NB4 (cell line): ENCODE measurements around the gene UBALD2.

ENCODE experiments used
- DNase-seq: peaks from one replicate; pipeline ENCODE4 v3.0.0; 2010; ENCODE audit warnings: low read depth
- H3K4me3 ChIP-seq: one replicate; pipeline ENCODE4 v1.5.1; 2011; ENCODE audit warnings: mild to moderate bottlenecking, low read depth, low read length, moderate library complexity
- MYC ChIP-seq: IDR thresholded peaks from 2 replicates; pipeline ENCODE4 v1.6.1; 2011; ENCODE audit warnings: low read depth, low read length
- POLR2A ChIP-seq: IDR thresholded peaks from 2 replicates; pipeline ENCODE4 v1.6.1; 2011; ENCODE audit warnings: mild to moderate bottlenecking; ENCODE audit not compliant: insufficient read length; ENCODE audit errors: extremely low read depth
- TF ChIP-seq, protein P1 (sequence below): IDR thresholded peaks from one replicate; pipeline ENCODE4 v1.5.1; 2012; ENCODE audit warnings: low read depth, low read length
- TF ChIP-seq, protein P2 (sequence below): IDR thresholded peaks from 2 replicates; pipeline ENCODE4 v1.6.1; 2011; ENCODE audit warnings: low read depth, low read length

Gene UBALD2

DNA sequence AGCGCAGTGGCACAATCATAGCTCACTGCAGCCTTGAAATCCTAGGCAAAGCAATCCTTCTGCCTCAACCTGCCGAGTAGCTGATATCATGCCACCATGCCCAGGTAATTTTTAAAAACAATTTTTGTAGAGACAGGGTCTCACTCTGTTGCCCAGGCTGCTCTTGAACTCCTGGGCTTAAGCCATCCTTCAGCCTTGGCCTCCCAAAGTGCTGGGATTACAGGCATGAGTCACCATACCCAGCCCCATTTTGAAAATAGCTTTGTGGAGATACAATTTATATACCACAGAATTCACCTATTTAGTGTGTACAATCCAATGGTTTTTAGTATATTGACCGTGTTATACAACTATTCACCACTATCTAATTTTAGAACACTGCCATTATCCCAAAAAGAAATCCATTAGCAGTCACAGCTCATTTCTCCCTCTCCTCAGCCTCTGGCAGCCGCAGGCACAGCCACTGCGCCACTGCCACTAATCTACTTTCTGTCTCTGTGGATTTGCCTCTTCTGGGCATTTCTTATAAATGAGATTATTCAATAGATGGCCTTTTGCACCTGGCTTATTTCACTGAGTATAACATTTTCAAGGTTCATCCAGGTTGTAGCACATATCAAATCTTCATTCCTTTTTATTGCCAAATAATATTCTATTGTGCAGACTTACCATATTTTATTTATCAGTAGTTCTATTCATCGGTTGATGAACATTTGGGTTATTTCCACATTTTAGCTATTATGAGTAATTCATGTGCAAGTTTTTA lies 31.4 kb upstream of the UBALD2 start:
- DNase-seq, result no peak
- no peak for TF ChIP-seq POLR2A
- TF ChIP-seq, protein P1, sequence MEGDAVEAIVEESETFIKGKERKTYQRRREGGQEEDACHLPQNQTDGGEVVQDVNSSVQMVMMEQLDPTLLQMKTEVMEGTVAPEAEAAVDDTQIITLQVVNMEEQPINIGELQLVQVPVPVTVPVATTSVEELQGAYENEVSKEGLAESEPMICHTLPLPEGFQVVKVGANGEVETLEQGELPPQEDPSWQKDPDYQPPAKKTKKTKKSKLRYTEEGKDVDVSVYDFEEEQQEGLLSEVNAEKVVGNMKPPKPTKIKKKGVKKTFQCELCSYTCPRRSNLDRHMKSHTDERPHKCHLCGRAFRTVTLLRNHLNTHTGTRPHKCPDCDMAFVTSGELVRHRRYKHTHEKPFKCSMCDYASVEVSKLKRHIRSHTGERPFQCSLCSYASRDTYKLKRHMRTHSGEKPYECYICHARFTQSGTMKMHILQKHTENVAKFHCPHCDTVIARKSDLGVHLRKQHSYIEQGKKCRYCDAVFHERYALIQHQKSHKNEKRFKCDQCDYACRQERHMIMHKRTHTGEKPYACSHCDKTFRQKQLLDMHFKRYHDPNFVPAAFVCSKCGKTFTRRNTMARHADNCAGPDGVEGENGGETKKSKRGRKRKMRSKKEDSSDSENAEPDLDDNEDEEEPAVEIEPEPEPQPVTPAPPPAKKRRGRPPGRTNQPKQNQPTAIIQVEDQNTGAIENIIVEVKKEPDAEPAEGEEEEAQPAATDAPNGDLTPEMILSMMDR, result no peak
- no peak overlapping the region for H3K4me3 ChIP-seq

- TF ChIP-seq POLR2A (no peak), MYC (no peak)
- TF ChIP-seq, protein P1, result no peak
- DNase-seq, result no peak
- H3K4me3 ChIP-seq, result no peak overlapping the region
These were observed 30.8 kb upstream of the UBALD2 start for GRCh38 chr17:76234354-76234679.

- H3K4me3 ChIP-seq, result no peak overlapping the region
- TF ChIP-seq, protein P1, result no peak
- TF ChIP-seq MYC, result no peak
- no peak for TF ChIP-seq POLR2A
- TF ChIP-seq, protein P2, sequence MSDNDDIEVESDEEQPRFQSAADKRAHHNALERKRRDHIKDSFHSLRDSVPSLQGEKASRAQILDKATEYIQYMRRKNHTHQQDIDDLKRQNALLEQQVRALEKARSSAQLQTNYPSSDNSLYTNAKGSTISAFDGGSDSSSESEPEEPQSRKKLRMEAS, result no peak
- no peak for DNase-seq
These were observed 29.3 kb upstream of the UBALD2 start for GRCh38 chr17:76235883-76236282.

- no peak for DNase-seq
- TF ChIP-seq, protein P2, result no peak
- TF ChIP-seq, protein P1, result no peak
- TF ChIP-seq MYC (no peak), POLR2A (no peak)
- H3K4me3 ChIP-seq, result no peak overlapping the region
These were observed 28.5 kb upstream of the UBALD2 start for GRCh38 chr17:76236603-76237002.

DNA sequence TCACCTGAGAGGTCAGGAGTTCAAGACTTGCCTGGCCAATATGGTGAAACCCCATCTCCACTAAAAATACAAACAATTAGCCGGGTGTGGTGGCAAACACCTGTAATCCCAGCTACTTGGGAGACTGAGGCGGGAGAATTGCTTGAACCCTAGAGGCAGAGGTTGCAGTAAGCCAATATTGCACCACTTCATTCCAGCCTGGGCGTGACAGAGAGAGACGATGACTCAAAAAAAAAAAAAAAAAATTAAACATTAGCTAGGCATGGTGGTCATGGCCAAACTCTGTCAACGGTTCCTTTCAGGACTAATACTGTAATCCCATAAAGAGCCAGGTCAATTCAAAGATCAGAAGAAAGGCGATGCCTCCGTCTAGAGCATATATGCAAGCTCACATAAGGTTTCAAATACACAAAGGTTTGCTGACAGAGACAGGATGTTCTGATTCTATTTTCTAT lies 27.3 kb upstream of the UBALD2 start:
- H3K4me3 ChIP-seq, result no peak overlapping the region
- no peak for DNase-seq
- no peak for TF ChIP-seq POLR2A
- TF ChIP-seq, protein P2, result no peak
- no peak for TF ChIP-seq MYC
- TF ChIP-seq, protein P1, result no peak

GRCh38 chr17:76238847-76239537 lies 26.2 kb upstream of the UBALD2 start:
- no peak for DNase-seq
- no peak overlapping the region for H3K4me3 ChIP-seq
- TF ChIP-seq MYC, result no peak
- TF ChIP-seq, protein P1, result no peak
- no peak for TF ChIP-seq POLR2A
- TF ChIP-seq, protein P2, result no peak
